CD4-positive, alpha-beta T cell treated with Interleukin-1 beta for 1 hour (primary cell): ENCODE measurements around the gene SIPA1L2.

Source experiments
- DNase-seq, 2 donors: peaks; one replicate each; pipeline ENCODE4 v3.0.0-alpha.2; 2020 to 2022

Gene SIPA1L2

DNA sequence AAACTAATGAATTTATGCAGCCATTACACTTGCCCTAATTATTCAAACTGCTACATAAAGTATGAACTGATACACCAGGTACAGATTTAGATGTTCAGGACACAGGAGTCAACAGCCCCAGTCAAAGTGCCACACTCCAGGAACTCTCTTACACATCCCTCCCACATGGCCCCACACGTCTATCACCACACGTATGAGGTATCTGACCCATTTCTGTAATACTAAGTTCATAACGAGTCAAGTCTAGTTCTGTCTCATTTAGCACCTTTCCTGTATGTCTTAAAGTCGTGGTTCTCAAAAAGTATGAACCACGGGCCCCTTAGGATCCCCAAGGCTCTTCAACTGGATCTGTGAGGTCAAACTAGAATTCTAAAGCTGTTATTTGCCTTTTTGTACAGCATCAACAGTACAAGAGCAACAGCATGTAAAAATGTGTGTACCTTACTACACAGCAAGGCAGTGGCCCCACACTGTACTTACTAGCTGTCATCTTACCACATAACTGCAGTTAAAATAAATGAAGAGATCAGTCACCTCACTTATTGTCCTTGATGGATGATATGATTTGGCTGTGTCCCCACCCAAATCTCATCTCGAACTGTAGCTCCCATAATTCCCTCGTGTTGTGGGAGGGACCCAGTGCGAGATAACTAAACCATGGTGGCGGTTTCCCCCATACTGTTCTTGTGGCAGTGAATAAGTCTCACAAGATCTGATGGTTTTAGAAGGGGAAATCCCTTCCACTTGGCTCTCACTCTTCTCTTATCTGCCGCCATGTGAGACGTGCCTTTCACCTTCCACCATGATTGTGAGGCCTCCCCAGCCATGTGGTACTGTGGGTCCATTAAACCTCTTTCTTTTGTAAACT is 42.6 kb downstream of the SIPA1L2 start:
- DNase-seq: no peak

GRCh38 chr1:232586679-232587078 is 43.3 kb downstream of the SIPA1L2 start:
- no peak for DNase-seq

DNA sequence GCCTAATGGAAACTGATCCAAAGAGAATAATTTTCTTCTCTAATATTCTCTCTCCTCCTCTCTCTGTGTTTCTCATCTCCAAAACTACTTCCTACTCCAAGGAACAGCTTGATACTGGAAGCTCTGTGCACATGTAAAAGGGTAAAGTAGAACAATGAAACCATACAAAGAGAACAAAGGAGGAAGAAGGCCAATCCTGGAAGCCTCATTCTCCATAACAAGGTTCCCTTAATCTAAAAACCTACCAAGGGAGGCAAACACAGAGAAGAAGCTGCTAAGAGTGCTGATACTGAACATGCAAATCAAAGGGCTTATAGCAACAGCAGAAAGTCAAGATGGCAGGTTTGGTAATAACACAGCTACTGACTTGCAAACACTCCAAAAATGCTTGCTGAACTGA is 44.4 kb downstream of the SIPA1L2 start:
- no peak for DNase-seq

- no peak for DNase-seq
Measured at GRCh38 chr1:232581932-232582331, 48.0 kb downstream of the SIPA1L2 start.
